Thyroid gland (tissue), 4 donors: ENCODE results near the gene DICER1.

Source experiments
- POLR2A ChIP-seq, 2 donors: fragments of 450-650 bp; IDR thresholded peaks; one replicate each; pipeline ENCODE4 v1.6.1; 2017; ENCODE audit warnings: antibody characterized with exemption in 2 of 2, mild to moderate bottlenecking in 2 of 2, moderate library complexity in 1 of 2
- TF ChIP-seq, protein P1 (sequence below), 6 experiments: fragments of 200-600 bp in 3 of 6; fragments of 450-650 bp in 3 of 6; sonication (generic) in 3 of 6; IDR thresholded peaks; one replicate each; pipeline ENCODE4 v1.5.1; 2016 to 2019; ENCODE audit warnings: antibody characterized with exemption in 6 of 6, mild to moderate bottlenecking in 2 of 6, inconsistent platforms in 1 of 6, moderate library complexity in 1 of 6

DNA sequence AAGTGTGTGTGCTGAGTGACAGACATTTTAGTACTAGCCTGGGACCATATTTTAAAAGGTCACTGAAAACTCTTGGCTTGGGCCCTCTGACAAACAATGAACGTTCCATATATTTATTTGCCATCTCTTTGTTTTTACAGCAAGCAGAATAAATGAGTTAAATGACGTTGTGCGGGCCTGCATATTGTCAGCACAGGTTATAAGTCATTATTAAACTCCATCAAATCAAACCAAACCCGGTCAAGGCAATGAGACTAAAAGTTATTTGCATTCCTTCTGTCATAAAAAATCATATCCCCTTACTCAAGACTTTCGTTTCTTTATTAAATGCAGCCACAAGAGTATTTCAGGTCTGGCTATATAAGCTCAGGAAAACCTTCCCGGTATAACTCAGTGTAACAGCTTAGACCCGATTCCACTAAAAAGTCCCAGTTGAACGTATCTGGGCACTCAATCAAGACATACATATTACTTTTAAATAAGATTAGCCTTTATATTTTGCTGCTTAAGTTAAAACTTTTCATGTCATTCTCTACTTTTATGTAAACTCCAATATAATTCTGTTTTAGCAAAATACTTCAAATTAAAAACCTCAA lies 84.9 kb downstream of the DICER1 start:
- no peak for TF ChIP-seq POLR2A (IDR thresholded peaks at IDR 0.05)
- TF ChIP-seq, protein P1, sequence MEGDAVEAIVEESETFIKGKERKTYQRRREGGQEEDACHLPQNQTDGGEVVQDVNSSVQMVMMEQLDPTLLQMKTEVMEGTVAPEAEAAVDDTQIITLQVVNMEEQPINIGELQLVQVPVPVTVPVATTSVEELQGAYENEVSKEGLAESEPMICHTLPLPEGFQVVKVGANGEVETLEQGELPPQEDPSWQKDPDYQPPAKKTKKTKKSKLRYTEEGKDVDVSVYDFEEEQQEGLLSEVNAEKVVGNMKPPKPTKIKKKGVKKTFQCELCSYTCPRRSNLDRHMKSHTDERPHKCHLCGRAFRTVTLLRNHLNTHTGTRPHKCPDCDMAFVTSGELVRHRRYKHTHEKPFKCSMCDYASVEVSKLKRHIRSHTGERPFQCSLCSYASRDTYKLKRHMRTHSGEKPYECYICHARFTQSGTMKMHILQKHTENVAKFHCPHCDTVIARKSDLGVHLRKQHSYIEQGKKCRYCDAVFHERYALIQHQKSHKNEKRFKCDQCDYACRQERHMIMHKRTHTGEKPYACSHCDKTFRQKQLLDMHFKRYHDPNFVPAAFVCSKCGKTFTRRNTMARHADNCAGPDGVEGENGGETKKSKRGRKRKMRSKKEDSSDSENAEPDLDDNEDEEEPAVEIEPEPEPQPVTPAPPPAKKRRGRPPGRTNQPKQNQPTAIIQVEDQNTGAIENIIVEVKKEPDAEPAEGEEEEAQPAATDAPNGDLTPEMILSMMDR (IDR thresholded peaks at IDR 0.05): no peak
